ENCODE measurements around the gene PRIM2.
"Not testable (repeated sequence)": the region's sequence is repeated elsewhere in the genome, so short reads cannot be mapped to it uniquely, and the experiment has no call there.

GRCh38 chr6:57572119-57572518 is 254.7 kb downstream of the PRIM2 start:
- TF ChIP-seq ESRRG (CRISPR knock-in tag; IDR thresholded peaks at IDR 0.05); PATZ1 (CRISPR knock-in tag; IDR thresholded peaks at IDR 0.05; ENCODE audit: borderline replicate concordance): not testable (repeated sequence)
